Lower leg skin (tissue), 3 donors: ENCODE results near the gene TTR.

Experiments
- CTCF ChIP-seq, 3 donors: fragments of 450-650 bp; IDR thresholded peaks; one replicate each; pipeline ENCODE4 v1.5.1; 2016; ENCODE audit warnings: antibody characterized with exemption in 3 of 3, mild to moderate bottlenecking in 3 of 3, moderate library complexity in 2 of 3
- POLR2A ChIP-seq, 2 donors: fragments of 450-650 bp; IDR thresholded peaks; one replicate each; pipeline ENCODE4 v1.6.1; 2016 to 2017; ENCODE audit warnings: antibody characterized with exemption in 2 of 2, mild to moderate bottlenecking in 1 of 2, moderate library complexity in 1 of 2

- TF ChIP-seq CTCF (IDR thresholded peaks at IDR 0.05) = no peak
- TF ChIP-seq POLR2A (IDR thresholded peaks at IDR 0.05) = no peak
These were observed 42.6 kb downstream of the TTR start for GRCh38 chr18:31634331-31634713.
